Thyroid gland (tissue), 4 donors: Measurements from ENCODE around the gene SNX10. TPM values are rescaled to one million over a fixed set of nuclear protein-coding genes. Genes with fewer than 3 reads are reported as not detected.

Experiments
- DNase-seq, 2 donors: peaks; one replicate each; pipeline ENCODE4 v3.0.0-alpha.2; 2019
- H3K27ac ChIP-seq, 3 donors: fragments of 200-600 bp; sonication (generic); 1 replicate in 2 of 3; 2 replicates in 1 of 3; pipeline ENCODE4 v1.5.1; 2016 to 2019; ENCODE audit warnings: mild to moderate bottlenecking in 1 of 3, moderate library complexity in 1 of 3
- H3K27me3 ChIP-seq: fragments of 200-600 bp; sonication (generic); one replicate; pipeline ENCODE4 v1.5.1; 2019
- H3K36me3 ChIP-seq, 2 donors: fragments of 200-600 bp; sonication (generic); one replicate each; pipeline ENCODE4 v1.5.1; 2016 to 2019
- H3K4me1 ChIP-seq, 2 donors: fragments of 200-600 bp; sonication (generic); one replicate each; pipeline ENCODE4 v1.5.1; 2017 to 2019
- H3K4me3 ChIP-seq, 3 donors: fragments of 200-600 bp; sonication (generic); replicated peaks in 1 of 3; 1 replicate in 2 of 3; 2 replicates in 1 of 3; pipeline ENCODE4 v1.5.1; 2016; ENCODE audit warnings: mild to moderate bottlenecking in 1 of 3
- H3K9me3 ChIP-seq: fragments of 200-600 bp; sonication (generic); one replicate; pipeline ENCODE4 v1.5.1; 2017
- POLR2A ChIP-seq, 2 donors: fragments of 450-650 bp; IDR thresholded peaks; one replicate each; pipeline ENCODE4 v1.6.1; 2017; ENCODE audit warnings: antibody characterized with exemption in 2 of 2, mild to moderate bottlenecking in 2 of 2, moderate library complexity in 1 of 2
- WGBS, 2 donors: methylation state at CpG; one replicate each; pipeline ENCODE4 v1.1.5; 2017; 5-methylcytosine and 5-hydroxymethylcytosine counted together
- intact Hi-C: fragments of 100-400 bp; cut with DNase I; formaldehyde crosslinking; loops from one replicate; pipeline ENCODE4 v1.15.1; 2023
- total RNA-seq, 4 donors: library from RNA; depleted of rRNA; stranded (reverse); fragments of >200 nt; gene quantifications; one replicate each; pipeline ENCODE4 v1.2.3, GENCODE V29; 2016
- TF ChIP-seq, protein P1 (sequence below), 6 experiments: fragments of 200-600 bp in 3 of 6; fragments of 450-650 bp in 3 of 6; sonication (generic) in 3 of 6; IDR thresholded peaks; one replicate each; pipeline ENCODE4 v1.5.1; 2016 to 2019; ENCODE audit warnings: antibody characterized with exemption in 6 of 6, mild to moderate bottlenecking in 2 of 6, inconsistent platforms in 1 of 6, moderate library complexity in 1 of 6

Gene SNX10
- total RNA-seq, 4 donors from 2014 or later, result 1.8 to 5.0 (median 2.7) TPM

DNA sequence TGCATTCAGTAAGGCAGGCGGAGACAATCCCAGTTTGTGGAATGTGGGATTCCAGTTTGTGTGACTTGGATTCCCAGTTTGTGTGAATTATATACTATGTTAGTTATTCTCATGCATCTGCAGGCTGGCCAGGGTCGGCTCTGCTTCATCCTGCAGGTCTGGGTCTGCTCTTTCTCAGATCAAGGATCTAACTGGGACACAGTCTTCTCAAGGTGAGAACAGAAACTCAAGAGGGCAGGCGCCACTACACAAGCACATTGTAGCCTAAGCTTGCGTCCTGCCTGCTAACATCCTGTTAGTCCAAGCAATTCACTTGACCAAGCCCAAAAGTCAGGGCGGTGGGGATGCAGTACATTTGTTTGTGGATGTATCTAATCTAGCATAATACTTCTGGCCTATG is 131.1 kb downstream of the SNX10 start:
- intact Hi-C loops, result no loop called here
- no peak for DNase-seq
- Histone ChIP-seq H3K9me3 (no peaks in the 10 kb centered on the region), H3K27ac (no peak overlapping the region), H3K4me1 (no peaks in the 10 kb centered on the region), H3K27me3 (no peaks in the 10 kb centered on the region), H3K36me3 (no peaks in the 10 kb centered on the region), H3K4me3 (no peak overlapping the region)
- TF ChIP-seq, protein P1, sequence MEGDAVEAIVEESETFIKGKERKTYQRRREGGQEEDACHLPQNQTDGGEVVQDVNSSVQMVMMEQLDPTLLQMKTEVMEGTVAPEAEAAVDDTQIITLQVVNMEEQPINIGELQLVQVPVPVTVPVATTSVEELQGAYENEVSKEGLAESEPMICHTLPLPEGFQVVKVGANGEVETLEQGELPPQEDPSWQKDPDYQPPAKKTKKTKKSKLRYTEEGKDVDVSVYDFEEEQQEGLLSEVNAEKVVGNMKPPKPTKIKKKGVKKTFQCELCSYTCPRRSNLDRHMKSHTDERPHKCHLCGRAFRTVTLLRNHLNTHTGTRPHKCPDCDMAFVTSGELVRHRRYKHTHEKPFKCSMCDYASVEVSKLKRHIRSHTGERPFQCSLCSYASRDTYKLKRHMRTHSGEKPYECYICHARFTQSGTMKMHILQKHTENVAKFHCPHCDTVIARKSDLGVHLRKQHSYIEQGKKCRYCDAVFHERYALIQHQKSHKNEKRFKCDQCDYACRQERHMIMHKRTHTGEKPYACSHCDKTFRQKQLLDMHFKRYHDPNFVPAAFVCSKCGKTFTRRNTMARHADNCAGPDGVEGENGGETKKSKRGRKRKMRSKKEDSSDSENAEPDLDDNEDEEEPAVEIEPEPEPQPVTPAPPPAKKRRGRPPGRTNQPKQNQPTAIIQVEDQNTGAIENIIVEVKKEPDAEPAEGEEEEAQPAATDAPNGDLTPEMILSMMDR (IDR thresholded peaks at IDR 0.05), result no peak
- TF ChIP-seq POLR2A (IDR thresholded peaks at IDR 0.05), result no peak
- WGBS, 2 donors, result 84 to 85% methylated on average over 5 of the region's 5 CpGs

DNA sequence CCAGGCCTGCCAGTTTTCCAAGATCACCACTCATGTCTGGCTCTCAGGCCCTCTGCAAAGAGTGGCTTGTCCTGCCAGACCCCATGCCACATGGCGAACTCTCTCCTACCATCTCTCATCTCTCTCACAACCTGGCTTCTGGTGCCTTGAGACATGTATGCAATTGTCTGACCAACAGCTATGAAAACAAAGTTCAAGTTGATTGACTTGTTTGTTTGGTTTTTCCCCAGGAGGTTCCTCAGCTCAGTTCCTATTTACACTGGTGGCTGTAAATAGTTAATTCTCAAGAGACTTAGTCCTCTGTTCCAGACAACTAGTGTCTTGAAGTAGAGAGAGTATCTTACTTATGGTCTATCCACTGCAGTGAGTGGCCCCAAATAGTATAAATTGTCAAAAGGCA is 131.8 kb downstream of the SNX10 start:
- TF ChIP-seq, protein P1 (IDR thresholded peaks at IDR 0.05), result no peak
- TF ChIP-seq POLR2A (IDR thresholded peaks at IDR 0.05), result no peak
- H3K4me1 ChIP-seq, result no peaks in the 10 kb centered on the region
- no peak overlapping the region for H3K27ac ChIP-seq
- no peak overlapping the region for H3K4me3 ChIP-seq
- WGBS, 2 donors, result 33 to 35% methylated on average over 1 of the region's 1 CpG
- no peaks in the 10 kb centered on the region for H3K9me3 ChIP-seq
- no peaks in the 10 kb centered on the region for H3K27me3 ChIP-seq
- intact Hi-C loops, result no loop called here
- no peaks in the 10 kb centered on the region for H3K36me3 ChIP-seq
- no peak for DNase-seq

Other genes with a start within 250 kb of the SNX10 start
- 1 to 10 TPM in 2 of 4 donors, under 1 TPM in 2; 0.33 to 1.4 (median 0.98) TPM for gene NFE2L3, start 139.7 kb upstream of the SNX10 start, total RNA-seq
- gene HNRNPA2B1, start 91.1 kb upstream of the SNX10 start, total RNA-seq, result 100 to 1,000 TPM; 192 to 303 (median 239) TPM
- 10 to 100 TPM; 41.6 to 72.3 (median 55.6) TPM for gene CBX3, start 90.1 kb upstream of the SNX10 start, total RNA-seq